MCF 10A (cell line): ENCODE measurements around the gene WDR54. TPM values are rescaled to one million over a fixed set of nuclear protein-coding genes. Genes with fewer than 3 reads are reported as not detected.
A peak's percentile ranks its signal among the peaks of the same experiment; 100 is the strongest.

ENCODE experiments used
- BruUV-seq: library from RNA; stranded (reverse); fragments of 400-500 nt; replicated peaks from 2 replicates; lab custom pipeline; 2021; lab: Mats Ljungman, UMichigan
- CTCF ChIA-PET: fragments of 300-600 bp; sonication (Branson Sonifier 250); formaldehyde crosslinking; extraction: SDS; loops from one replicate; lab custom pipeline; 2021; ENCODE audit warnings: antibody characterized with exemption, inconsistent platforms; lab: Yijun Ruan, JAX
- POLR2A ChIA-PET: fragments of 300-600, 350-650 bp; sonication (Branson Sonifier 250); formaldehyde crosslinking; extraction: SDS; loops from one replicate; lab custom pipeline; 2020; ENCODE audit warnings: antibody characterized with exemption, inconsistent platforms; lab: Yijun Ruan, JAX
- DNase-seq: peaks from one replicate; pipeline ENCODE4 v3.0.0-alpha.2; 2018; ENCODE audit not compliant: unreplicated experiment
- H3K27ac Mint-ChIP-seq: one replicate; pipeline ENCODE4 v1.8.0; 2022; ENCODE audit warnings: mild to moderate bottlenecking, low read depth, mixed read lengths; ENCODE audit not compliant: unreplicated experiment
- H3K27me3 Mint-ChIP-seq: one replicate; pipeline ENCODE4 v1.8.0; 2022; ENCODE audit warnings: mixed read lengths; ENCODE audit not compliant: insufficient read depth, unreplicated experiment
- H3K36me3 Mint-ChIP-seq: one replicate; pipeline ENCODE4 v1.8.0; 2022; ENCODE audit warnings: mild to moderate bottlenecking, moderate library complexity, mixed read lengths; ENCODE audit not compliant: insufficient read depth, unreplicated experiment
- H3K4me1 Mint-ChIP-seq: one replicate; pipeline ENCODE4 v1.8.0; 2022; ENCODE audit warnings: mixed read lengths; ENCODE audit not compliant: insufficient read depth, unreplicated experiment
- H3K4me3 Mint-ChIP-seq: one replicate; pipeline ENCODE4 v1.8.0; 2022; ENCODE audit warnings: mild to moderate bottlenecking, moderate library complexity, mixed read lengths; ENCODE audit not compliant: unreplicated experiment
- H3K9me3 Mint-ChIP-seq: one replicate; pipeline ENCODE4 v1.8.0; 2022; ENCODE audit warnings: mixed read lengths; ENCODE audit not compliant: unreplicated experiment
- CTCF ChIP-seq: fragments of 200-600 bp; IDR thresholded peaks from one replicate; pipeline ENCODE4 v1.8.0; 2022; ENCODE audit warnings: antibody characterized with exemption, mild to moderate bottlenecking; ENCODE audit not compliant: unreplicated experiment
- intact Hi-C: fragments of 100-400 bp; cut with micrococcal nuclease; formaldehyde crosslinking; loops from 2 replicates; pipeline ENCODE4 v1.14.1; 2022
- total RNA-seq: library from RNA; stranded (reverse); gene quantifications from 2 replicates; pipeline ENCODE4 v1.2.3, GENCODE V29; 2022

Gene WDR54
- total RNA-seq, 1 experiment from 2014 or later: 19.9 TPM

- intact Hi-C loops: loop anchor here (2.0 kb wide), 1 partner anchor 149 kb away; no protein-coding TSS in a partner anchor
- no peaks in the 10 kb centered on the region for H3K27me3 Mint-ChIP-seq
- H3K4me3 Mint-ChIP-seq: no peak overlapping the region
- peaks cover 4% of the 10 kb centered on the region for H3K4me1 Mint-ChIP-seq
- BruUV-seq: no TSS peak
- no peaks in the 10 kb centered on the region for H3K36me3 Mint-ChIP-seq
- H3K9me3 Mint-ChIP-seq: no peaks in the 10 kb centered on the region
- peak; percentile 59 for TF ChIP-seq CTCF
- no peak overlapping the region for H3K27ac Mint-ChIP-seq
- peak; percentile 50 for DNase-seq
- ChIA-PET CTCF (interaction anchor here (0.7 to 1.1 kb wide), 4 partner anchors 9 to 572 kb away, joined by 3 to 6 read pairs (median 3); no protein-coding TSS in a partner anchor), POLR2A (no interaction called here)
These were observed 21.7 kb upstream of the WDR54 start for GRCh38 chr2:74399785-74400184.

- Mint-ChIP-seq H3K4me3 (no peak overlapping the region), H3K4me1 (peaks cover 10% of the 10 kb centered on the region), H3K27ac (no peak overlapping the region), H3K36me3 (no peaks in the 10 kb centered on the region), H3K27me3 (no peaks in the 10 kb centered on the region), H3K9me3 (no peaks in the 10 kb centered on the region)
- POLR2A ChIA-PET: interaction anchor here (0.6 to 1.8 kb wide), 2 partner anchors 10 to 323 kb away, joined by 3 to 7 read pairs; no protein-coding TSS in a partner anchor
- BruUV-seq: no TSS peak
- no peak for DNase-seq
- CTCF ChIA-PET: interaction anchor here (0.6 to 1.6 kb wide), 5 partner anchors 9 to 250 kb away, joined by 3 to 6 read pairs (median 4); no protein-coding TSS in a partner anchor
- TF ChIP-seq CTCF: no peak
- intact Hi-C loops: loop anchor here (2.0 kb wide), 1 partner anchor 151 kb away; no protein-coding TSS in a partner anchor
These were observed 19.6 kb upstream of the WDR54 start for GRCh38 chr2:74401891-74402290.

- Mint-ChIP-seq H3K27ac (no peak overlapping the region), H3K9me3 (peaks cover 5% of the 10 kb centered on the region), H3K4me3 (no peak overlapping the region), H3K36me3 (no peaks in the 10 kb centered on the region), H3K4me1 (peaks cover 7% of the 10 kb centered on the region), H3K27me3 (no peaks in the 10 kb centered on the region)
- DNase-seq: no peak
- BruUV-seq: no TSS peak
- POLR2A ChIA-PET: no interaction called here
- no peak for TF ChIP-seq CTCF
- CTCF ChIA-PET: interaction anchor here (0.6 kb wide), 1 partner anchor 15 kb away, joined by 3 read pairs; no protein-coding TSS in a partner anchor
- intact Hi-C loops: no loop called here
These were observed 15.5 kb upstream of the WDR54 start for GRCh38 chr2:74406035-74406434.

- no peak for DNase-seq
- ChIA-PET POLR2A (interaction anchor here (0.5 kb wide), 1 partner anchor 13 kb away, joined by 3 read pairs; no protein-coding TSS in a partner anchor), CTCF (interaction anchor here (0.6 to 0.7 kb wide), 2 partner anchors 48 to 237 kb away, joined by 3 read pairs; no protein-coding TSS in a partner anchor)
- no peak for TF ChIP-seq CTCF
- Mint-ChIP-seq H3K27ac (no peak overlapping the region), H3K4me3 (no peak overlapping the region), H3K36me3 (no peaks in the 10 kb centered on the region), H3K4me1 (peaks cover 7% of the 10 kb centered on the region), H3K9me3 (peaks cover 5% of the 10 kb centered on the region), H3K27me3 (no peaks in the 10 kb centered on the region)
- BruUV-seq: no TSS peak
- intact Hi-C loops: no loop called here
These were observed 13.8 kb upstream of the WDR54 start for GRCh38 chr2:74407682-74408081.
